SW480 (cell line): ENCODE results near the gene ITGA1.
A peak's percentile ranks its signal among the peaks of the same experiment; 100 is the strongest.

Experiments used
- DNase-seq: peaks from one replicate; pipeline ENCODE4 v3.0.0-alpha.2; 2016; ENCODE audit warnings: low spot score

Gene ITGA1

GRCh38 chr5:52897238-52897614 lies 109.5 kb downstream of the ITGA1 start:
- DNase-seq: no peak

- no peak for DNase-seq
These were observed 111.4 kb downstream of the ITGA1 start for GRCh38 chr5:52898961-52899680.

GRCh38 chr5:52903142-52903541 lies 115.4 kb downstream of the ITGA1 start:
- no peak for DNase-seq

- no peak for DNase-seq
These were observed 118.6 kb downstream of the ITGA1 start for GRCh38 chr5:52906343-52906742.

- DNase-seq: no peak
These were observed 119.1 kb downstream of the ITGA1 start for GRCh38 chr5:52906845-52907244.

GRCh38 chr5:52909192-52909591 lies 121.5 kb downstream of the ITGA1 start:
- no peak for DNase-seq

- no peak for DNase-seq
These were observed 122.4 kb downstream of the ITGA1 start for GRCh38 chr5:52910071-52910470.

GRCh38 chr5:52915176-52915875 lies 127.6 kb downstream of the ITGA1 start:
- peak; percentile 58 for DNase-seq

GRCh38 chr5:52920929-52921328 lies 133.2 kb downstream of the ITGA1 start:
- DNase-seq: no peak

GRCh38 chr5:52922384-52922783 lies 134.7 kb downstream of the ITGA1 start:
- DNase-seq: peak; percentile 11

GRCh38 chr5:52924456-52924855 lies 136.7 kb downstream of the ITGA1 start:
- no peak for DNase-seq

- no peak for DNase-seq
These were observed 137.3 kb downstream of the ITGA1 start for GRCh38 chr5:52925001-52925400.

GRCh38 chr5:52928689-52929088 lies 141.0 kb downstream of the ITGA1 start:
- no peak for DNase-seq

GRCh38 chr5:52938226-52938625 lies 150.5 kb downstream of the ITGA1 start:
- DNase-seq: no peak

GRCh38 chr5:52943285-52943684 lies 155.6 kb downstream of the ITGA1 start:
- DNase-seq: no peak

GRCh38 chr5:52943808-52944207 lies 156.1 kb downstream of the ITGA1 start:
- DNase-seq: no peak

GRCh38 chr5:52945040-52945439 lies 157.3 kb downstream of the ITGA1 start:
- no peak for DNase-seq

GRCh38 chr5:52947208-52947607 lies 159.5 kb downstream of the ITGA1 start:
- DNase-seq: no peak

GRCh38 chr5:52947851-52948250 lies 160.1 kb downstream of the ITGA1 start:
- no peak for DNase-seq

GRCh38 chr5:52948418-52949076 lies 160.8 kb downstream of the ITGA1 start:
- DNase-seq: peak; percentile 75

- no peak for DNase-seq
These were observed 163.0 kb downstream of the ITGA1 start for GRCh38 chr5:52950686-52951085.

GRCh38 chr5:52952483-52952882 lies 164.8 kb downstream of the ITGA1 start:
- DNase-seq: no peak

- DNase-seq: no peak
These were observed 168.3 kb downstream of the ITGA1 start for GRCh38 chr5:52956014-52956413.
